Stimulated activated CD4-positive, alpha-beta T cell treated with anti-CD3 and anti-CD28 coated beads, Interleukin-4, amount 100 ng/mL, for 24 hours (primary cell): ENCODE data around the gene ISG20L2.

Experiments used
- DNase-seq: peaks from one replicate; pipeline ENCODE4 v3.0.0-alpha.2; 2020

The ISG20L2 gene

GRCh38 chr1:156752843-156753482 is 24.4 kb upstream of the ISG20L2 start:
- DNase-seq, result no peak

- DNase-seq, result peak; percentile 97
Observed at GRCh38 chr1:156751757-156752481, 23.4 kb upstream of the ISG20L2 start.

GRCh38 chr1:156751451-156751756 is 22.8 kb upstream of the ISG20L2 start, which contains the start of gene HDGF:
HDGF (minus strand) TSS chr1:156751675; CDS start chr1:156751429, 246 bp downstream.
- DNase-seq, result no peak

- DNase-seq, result peak; percentile 45
Observed at GRCh38 chr1:156750711-156751450, 22.3 kb upstream of the ISG20L2 start.

DNA sequence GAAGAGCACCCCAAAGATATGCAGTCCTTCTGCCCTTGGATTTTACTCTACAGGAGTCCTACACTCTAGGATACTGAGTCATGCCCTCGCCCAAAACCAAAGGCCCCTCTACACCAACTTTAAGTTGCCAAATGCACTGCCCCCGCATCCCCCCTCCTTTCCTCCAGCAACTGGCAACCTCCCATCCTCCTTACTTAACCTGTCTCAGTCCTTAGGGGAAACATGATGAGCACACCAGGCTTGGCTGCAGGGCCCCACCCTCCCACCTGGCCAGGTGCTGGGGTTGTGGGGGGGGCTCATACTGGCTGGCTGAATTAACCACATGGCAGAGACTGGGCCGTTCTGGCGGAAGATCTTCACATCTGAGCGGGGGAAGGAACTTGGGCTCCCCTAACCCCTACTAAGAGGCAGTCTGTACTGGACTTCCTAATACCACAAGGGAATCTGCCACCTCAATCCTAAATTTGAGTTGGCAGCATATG is 21.7 kb upstream of the ISG20L2 start:
- peak; percentile 62 for DNase-seq

- DNase-seq, result no peak
Observed at GRCh38 chr1:156749419-156750118, 21.0 kb upstream of the ISG20L2 start.

- DNase-seq, result no peak
Observed at GRCh38 chr1:156748670-156749418, 20.3 kb upstream of the ISG20L2 start.

- DNase-seq, result no peak
Observed at GRCh38 chr1:156747742-156748669, 19.4 kb upstream of the ISG20L2 start.

DNA sequence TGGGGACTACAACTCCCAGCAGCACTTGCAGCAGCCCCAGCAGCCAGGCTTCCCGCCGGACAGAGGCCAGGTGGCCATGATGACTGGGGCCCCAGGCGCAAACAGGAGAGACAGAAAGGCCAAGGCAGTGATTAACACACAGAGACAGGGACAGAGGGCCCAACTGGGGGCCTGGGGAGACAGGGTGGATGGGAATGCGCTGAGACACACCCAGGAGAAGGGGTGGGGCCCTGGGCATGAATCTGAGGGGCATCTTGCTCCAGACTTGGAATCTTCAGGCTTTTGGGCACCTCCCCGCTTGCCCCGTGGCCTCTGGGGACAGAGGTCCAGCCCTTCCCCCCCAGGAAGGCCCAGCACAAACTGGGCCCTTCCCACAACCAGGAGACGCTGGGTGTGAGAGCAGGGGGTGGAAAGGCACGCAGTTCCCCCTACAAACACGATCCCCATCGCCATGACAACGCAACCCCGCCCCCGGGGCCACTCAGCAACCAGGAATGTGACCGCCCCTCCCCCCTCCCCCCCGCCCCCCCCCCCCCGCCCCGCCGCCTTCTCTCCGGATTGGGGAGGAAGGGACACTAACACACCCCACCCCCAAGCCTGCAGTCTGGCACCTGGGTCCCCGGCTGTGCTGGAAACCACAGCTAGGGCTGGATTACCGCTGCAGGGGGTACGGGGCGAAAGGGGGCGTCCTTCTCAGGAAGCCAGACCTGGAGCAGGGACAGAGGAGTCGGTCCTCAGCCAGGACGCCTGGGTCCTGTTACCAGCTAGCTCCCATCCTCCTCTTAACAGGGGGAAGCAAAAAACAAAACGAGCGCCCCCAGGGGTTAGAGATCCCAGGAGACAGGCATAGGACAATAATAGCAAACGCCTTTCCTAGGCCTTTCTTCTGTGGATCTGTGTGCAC is 18.4 kb upstream of the ISG20L2 start:
- peak; percentile 62 for DNase-seq

DNA sequence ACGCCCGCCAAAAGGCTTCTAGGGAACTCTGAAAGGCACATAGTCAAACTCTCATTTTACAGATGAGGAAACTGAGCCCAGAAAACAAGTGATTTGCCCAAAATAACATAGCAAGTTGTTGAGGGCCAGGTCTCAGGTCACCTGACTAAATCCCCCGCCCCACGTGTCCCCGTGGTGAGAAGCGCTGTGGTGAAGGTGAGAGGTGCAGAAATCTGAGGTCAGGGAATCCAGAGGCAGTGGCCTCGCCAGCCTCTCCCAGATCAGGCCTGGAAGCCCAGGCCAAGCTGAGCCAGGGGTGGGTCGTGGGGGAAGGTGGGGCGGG is 17.8 kb upstream of the ISG20L2 start:
- no peak for DNase-seq

DNA sequence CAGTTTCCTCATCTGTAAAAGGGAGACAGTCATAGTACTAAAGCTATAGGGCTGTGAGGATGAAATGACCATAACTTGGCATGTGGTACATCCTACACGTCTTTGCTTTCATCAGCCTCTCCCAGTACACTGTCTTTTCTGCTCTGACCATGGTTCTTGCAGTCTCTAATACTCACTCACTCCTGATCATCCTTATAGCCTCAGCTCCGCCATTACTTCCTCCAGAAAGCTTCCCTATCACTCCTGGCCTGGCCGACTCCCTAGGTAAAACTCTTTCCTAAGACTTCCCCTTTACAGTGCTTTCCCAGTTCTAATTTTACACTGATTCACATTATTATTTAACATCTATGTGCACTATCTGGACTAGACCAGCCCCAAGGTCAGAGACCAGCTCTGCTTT is 17.3 kb upstream of the ISG20L2 start:
- DNase-seq, result no peak

GRCh38 chr1:156744786-156745419 is 16.3 kb upstream of the ISG20L2 start:
- no peak for DNase-seq

GRCh38 chr1:156744344-156744743 is 15.8 kb upstream of the ISG20L2 start:
- DNase-seq, result no peak

DNA sequence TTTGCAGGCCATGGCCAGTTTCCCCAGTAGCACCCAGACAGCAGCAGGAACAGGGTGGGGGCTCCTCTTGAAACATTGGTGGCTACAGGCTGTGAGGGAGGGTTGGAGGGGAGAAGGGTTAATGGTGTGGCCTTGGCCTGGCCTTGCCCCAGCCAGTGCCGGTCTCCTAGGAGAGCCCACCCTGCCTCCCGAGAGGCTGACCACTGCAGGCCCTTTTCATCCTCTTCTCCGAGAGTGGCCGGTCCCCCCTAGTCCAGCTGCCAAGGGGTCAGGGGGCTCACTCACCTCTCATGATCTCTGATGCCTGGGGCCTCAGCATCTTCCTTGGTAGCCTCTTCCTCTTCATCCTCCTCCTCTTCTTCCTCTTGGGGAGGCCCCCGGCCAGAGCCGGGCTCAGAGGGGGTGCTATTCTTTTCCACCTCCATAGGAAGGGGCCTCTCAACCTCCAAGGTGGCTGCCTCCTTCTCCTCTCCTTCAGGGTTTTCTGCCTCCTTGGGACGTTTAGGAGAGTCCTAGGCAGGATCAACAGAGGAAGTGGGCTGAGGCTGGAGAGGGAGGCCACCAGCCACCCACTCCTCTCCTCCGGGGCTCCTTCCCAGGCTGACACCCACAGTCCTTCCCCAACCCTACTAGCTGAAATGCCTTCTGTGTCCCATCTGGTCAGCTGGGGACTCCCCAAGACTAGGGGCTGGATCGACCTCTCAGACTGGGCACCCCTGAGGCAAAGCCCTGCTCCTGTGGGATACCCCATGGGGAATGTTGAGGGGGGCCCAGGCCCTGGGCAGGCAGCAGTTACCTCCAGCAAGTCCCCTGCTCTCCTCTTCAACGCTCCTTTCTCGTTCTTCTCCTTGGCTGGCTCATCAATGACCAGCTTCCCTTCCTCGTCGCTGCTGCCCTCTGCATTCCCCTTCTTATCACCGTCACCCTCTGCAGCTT is 15.1 kb upstream of the ISG20L2 start:
- no peak for DNase-seq

DNA sequence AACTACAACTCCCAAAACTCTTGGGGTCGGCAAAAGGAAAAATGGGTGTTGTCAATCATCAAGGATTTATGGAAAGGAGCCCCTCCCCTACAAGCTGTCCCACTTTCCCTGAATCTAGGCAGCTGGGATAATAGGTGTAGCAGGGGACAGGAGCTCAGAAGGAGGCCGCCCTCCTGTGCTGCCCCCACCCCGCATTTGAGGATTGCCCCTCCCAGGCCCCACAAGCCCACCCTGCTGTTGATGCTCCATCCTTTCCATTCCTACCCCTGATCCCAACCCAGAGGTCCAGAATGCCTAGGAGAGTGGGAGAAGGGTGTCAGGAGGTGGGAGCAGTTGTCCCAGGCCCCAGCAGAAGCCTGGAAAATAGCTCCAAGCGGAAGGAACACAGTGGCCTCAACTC is 14.2 kb upstream of the ISG20L2 start:
- no peak for DNase-seq

- DNase-seq, result no peak
Observed at GRCh38 chr1:156742017-156742416, 13.5 kb upstream of the ISG20L2 start.

GRCh38 chr1:156741481-156741983 is 13.0 kb upstream of the ISG20L2 start:
- DNase-seq, result peak; percentile 42

GRCh38 chr1:156740741-156741480 is 12.3 kb upstream of the ISG20L2 start, which contains the start of gene MRPL24:
MRPL24 (minus strand) TSS chr1:156741088; CDS start chr1:156738704, 2,384 bp downstream.
- peak; percentile 98 for DNase-seq
